Stimulated activated memory B cell treated with anti-CD40 and anti-IgM and Interleukin-4, amounts not matched to agents 10 μg/mL and 1 μg/mL and 100 μg/mL, for 72 hours (primary cell): ENCODE measurements around the gene CD209.
"Not testable (repeated sequence)": the region's sequence is repeated elsewhere in the genome, so short reads cannot be mapped to it uniquely, and the experiment has no call there.

Source experiments
- ATAC-seq: fragments of 150-1000 bp; cut with Tn5 transposase; 2 replicates; pipeline ENCODE4 v1.10.0; 2021
- H3K27ac Mint-ChIP-seq: one replicate; pipeline ENCODE4 v1.8.0; 2022; ENCODE audit warnings: mild to moderate bottlenecking, mixed read lengths
- H3K27me3 Mint-ChIP-seq: one replicate; pipeline ENCODE4 v1.8.0; 2022; ENCODE audit warnings: mixed read lengths
- H3K36me3 Mint-ChIP-seq: one replicate; pipeline ENCODE4 v1.8.0; 2022; ENCODE audit warnings: mixed read lengths
- H3K4me1 Mint-ChIP-seq: one replicate; pipeline ENCODE4 v1.8.0; 2022; ENCODE audit warnings: mixed read lengths
- H3K4me3 Mint-ChIP-seq: one replicate; pipeline ENCODE4 v1.8.0; 2022; ENCODE audit warnings: mild to moderate bottlenecking, moderate library complexity, mixed read lengths
- H3K9me3 Mint-ChIP-seq: one replicate; pipeline ENCODE4 v1.8.0; 2022; ENCODE audit warnings: mixed read lengths

Gene CD209

GRCh38 chr19:7746903-7747884 is at the start of gene CD209:
CD209 (minus strand) TSS chr19:7747534; CDS start chr19:7747511, 23 bp downstream.
- H3K36me3 Mint-ChIP-seq, result peaks cover 3% of the 10 kb centered on the region
- peaks cover 13% of the 10 kb centered on the region for H3K9me3 Mint-ChIP-seq
- ATAC-seq, result no peak
- peaks cover 13% of the 10 kb centered on the region for H3K27me3 Mint-ChIP-seq
- peaks cover 65% of the 10 kb centered on the region for H3K4me1 Mint-ChIP-seq
- H3K27ac Mint-ChIP-seq, result peak within 1 kb of the TSS; percentile 70
- H3K4me3 Mint-ChIP-seq, result no peak within 1 kb of the TSS

- ATAC-seq, result no peak
- H3K4me3 Mint-ChIP-seq, result no peak overlapping the region
- H3K9me3 Mint-ChIP-seq, result peaks cover 5% of the 10 kb centered on the region
- peaks cover 14% of the 10 kb centered on the region for H3K4me1 Mint-ChIP-seq
- no peaks in the 10 kb centered on the region for H3K36me3 Mint-ChIP-seq
- no peak overlapping the region for H3K27ac Mint-ChIP-seq
- H3K27me3 Mint-ChIP-seq, result no peaks in the 10 kb centered on the region
These were observed 48.3 kb upstream of the CD209 start for GRCh38 chr19:7795555-7796161.

- Mint-ChIP-seq H3K4me1 (peaks cover 18% of the 10 kb centered on the region), H3K9me3 (peaks cover 5% of the 10 kb centered on the region), H3K27ac (no peak overlapping the region), H3K4me3 (no peak overlapping the region), H3K27me3 (peaks cover 13% of the 10 kb centered on the region), H3K36me3 (no peaks in the 10 kb centered on the region)
- ATAC-seq, result no peak
These were observed 46.2 kb upstream of the CD209 start for GRCh38 chr19:7793493-7793892.

GRCh38 chr19:7792701-7793100 is 45.4 kb upstream of the CD209 start:
- not testable (repeated sequence) for ATAC-seq, H3K4me3 Mint-ChIP-seq, H3K27ac Mint-ChIP-seq, H3K9me3 Mint-ChIP-seq, H3K36me3 Mint-ChIP-seq
- H3K4me1 Mint-ChIP-seq, result peaks cover 18% of the 10 kb centered on the region
- H3K27me3 Mint-ChIP-seq, result peaks cover 21% of the 10 kb centered on the region

GRCh38 chr19:7792281-7792680 is 44.9 kb upstream of the CD209 start:
- Mint-ChIP-seq H3K36me3 (no peaks in the 10 kb centered on the region), H3K27ac (no peak overlapping the region), H3K4me3 (no peak overlapping the region), H3K27me3 (peaks cover 25% of the 10 kb centered on the region), H3K9me3 (peaks cover 5% of the 10 kb centered on the region), H3K4me1 (peaks cover 18% of the 10 kb centered on the region)
- no peak for ATAC-seq

- Mint-ChIP-seq H3K27me3 (peaks cover 37% of the 10 kb centered on the region), H3K36me3 (no peaks in the 10 kb centered on the region), H3K4me1 (peaks cover 18% of the 10 kb centered on the region), H3K4me3 (no peak overlapping the region), H3K27ac (no peak overlapping the region), H3K9me3 (peaks cover 5% of the 10 kb centered on the region)
- ATAC-seq, result no peak
These were observed 43.1 kb upstream of the CD209 start for GRCh38 chr19:7790416-7790815.

- ATAC-seq, result peak; percentile 51
- Mint-ChIP-seq H3K4me3 (peak overlapping the region; percentile 72), H3K27ac (peak overlapping the region; percentile 74), H3K27me3 (peaks cover 37% of the 10 kb centered on the region), H3K36me3 (no peaks in the 10 kb centered on the region), H3K9me3 (peaks cover 13% of the 10 kb centered on the region), H3K4me1 (peaks cover 18% of the 10 kb centered on the region)
These were observed 42.1 kb upstream of the CD209 start for GRCh38 chr19:7789447-7789846.

- Mint-ChIP-seq H3K4me1 (peaks cover 18% of the 10 kb centered on the region), H3K9me3 (peaks cover 13% of the 10 kb centered on the region), H3K36me3 (no peaks in the 10 kb centered on the region), H3K27me3 (peaks cover 41% of the 10 kb centered on the region), H3K4me3 (peak overlapping the region; percentile 72), H3K27ac (peak overlapping the region; percentile 74)
- ATAC-seq, result peak; percentile 39
These were observed 41.6 kb upstream of the CD209 start for GRCh38 chr19:7788933-7789323.

- ATAC-seq, result no peak
- Mint-ChIP-seq H3K9me3 (peaks cover 10% of the 10 kb centered on the region), H3K27me3 (peaks cover 46% of the 10 kb centered on the region), H3K27ac (no peak overlapping the region), H3K36me3 (no peaks in the 10 kb centered on the region), H3K4me3 (peak overlapping the region; percentile 39), H3K4me1 (peaks cover 18% of the 10 kb centered on the region)
These were observed 41.0 kb upstream of the CD209 start for GRCh38 chr19:7788178-7788932.

- no peak for ATAC-seq
- Mint-ChIP-seq H3K27me3 (peaks cover 50% of the 10 kb centered on the region), H3K4me3 (no peak overlapping the region)
These were observed 40.4 kb upstream of the CD209 start for GRCh38 chr19:7787602-7788177.

GRCh38 chr19:7787141-7787540 is 39.8 kb upstream of the CD209 start:
- H3K36me3 Mint-ChIP-seq, result no peaks in the 10 kb centered on the region
- peak overlapping the region; percentile 22 for H3K27ac Mint-ChIP-seq
- H3K9me3 Mint-ChIP-seq, result peaks cover 8% of the 10 kb centered on the region
- peak overlapping the region; percentile 12 for H3K4me3 Mint-ChIP-seq
- peaks cover 51% of the 10 kb centered on the region for H3K27me3 Mint-ChIP-seq
- ATAC-seq, result no peak
- peaks cover 14% of the 10 kb centered on the region for H3K4me1 Mint-ChIP-seq

More at GRCh38 chr19:7787602-7788177, 40.4 kb upstream of the CD209 start:
- Mint-ChIP-seq H3K9me3 (peaks cover 9% of the 10 kb centered on the region), H3K27ac (peak overlapping the region; percentile 22), H3K36me3 (no peaks in the 10 kb centered on the region), H3K4me1 (peaks cover 18% of the 10 kb centered on the region)

GRCh38 chr19:7784856-7785255 is 37.5 kb upstream of the CD209 start:
- peaks cover 58% of the 10 kb centered on the region for H3K27me3 Mint-ChIP-seq
- H3K27ac Mint-ChIP-seq, result no peak overlapping the region
- H3K9me3 Mint-ChIP-seq, result peaks cover 8% of the 10 kb centered on the region
- no peak overlapping the region for H3K4me3 Mint-ChIP-seq
- ATAC-seq, result no peak
- peaks cover 10% of the 10 kb centered on the region for H3K4me1 Mint-ChIP-seq
- H3K36me3 Mint-ChIP-seq, result no peaks in the 10 kb centered on the region

- Mint-ChIP-seq H3K27me3 (peaks cover 50% of the 10 kb centered on the region), H3K36me3 (no peaks in the 10 kb centered on the region), H3K4me3 (no peak overlapping the region), H3K9me3 (peaks cover 8% of the 10 kb centered on the region), H3K27ac (no peak overlapping the region), H3K4me1 (peaks cover 2% of the 10 kb centered on the region)
- no peak for ATAC-seq
These were observed 36.7 kb upstream of the CD209 start for GRCh38 chr19:7783991-7784423.

GRCh38 chr19:7781157-7781556 is 33.8 kb upstream of the CD209 start:
- Mint-ChIP-seq H3K4me3 (no peak overlapping the region), H3K36me3 (no peaks in the 10 kb centered on the region), H3K9me3 (peaks cover 8% of the 10 kb centered on the region), H3K27ac (no peak overlapping the region), H3K4me1 (peaks cover 8% of the 10 kb centered on the region), H3K27me3 (peaks cover 22% of the 10 kb centered on the region)
- no peak for ATAC-seq
